Keratinocyte (primary cell): ENCODE results near the gene POR. TPM values are rescaled to one million over a fixed set of nuclear protein-coding genes. Genes with fewer than 3 reads are reported as not detected.

Experiments
- DNase-seq: peaks from one replicate; pipeline ENCODE4 v3.0.0-alpha.2; 2011; ENCODE audit warnings: low read depth, missing footprints, low spot score
- FAIRE-seq: peaks from 2 replicates; lab custom pipeline; 2011; peaks lifted over from hg19 to GRCh38; lab: Jason Lieb, UNC
- H2AFZ ChIP-seq: 2 replicates; pipeline ENCODE4 v1.6.0; 2012; ENCODE audit warnings: low read length, control low read depth, inconsistent platforms; ENCODE audit not compliant: control insufficient read depth
- H3K27ac ChIP-seq: 2 replicates; pipeline ENCODE4 v1.5.1; 2011; ENCODE audit warnings: low read length; ENCODE audit not compliant: control insufficient read depth, insufficient read depth
- H3K27me3 ChIP-seq: 3 replicates; pipeline ENCODE4 v1.6.0; 2011; ENCODE audit warnings: low read length; ENCODE audit not compliant: control insufficient read depth, insufficient read depth; ENCODE audit errors: extremely low read depth
- H3K36me3 ChIP-seq, 2 experiments: 2 replicates in 1 of 2; 3 replicates in 1 of 2; pipeline ENCODE4 v1.5.1; 2011; ENCODE audit warnings: low read length in 2 of 2, mild to moderate bottlenecking in 1 of 2; ENCODE audit not compliant: control insufficient read depth in 2 of 2, insufficient read depth in 2 of 2; ENCODE audit errors: extremely low read depth in 1 of 2
- H3K4me1 ChIP-seq: 3 replicates; pipeline ENCODE4 v1.5.1; 2011; ENCODE audit warnings: low read length; ENCODE audit not compliant: control insufficient read depth, insufficient read depth; ENCODE audit errors: extremely low read depth
- H3K4me2 ChIP-seq: 3 replicates; pipeline ENCODE4 v1.6.0; 2011; ENCODE audit warnings: low read depth, low read length; ENCODE audit not compliant: control insufficient read depth, insufficient read depth; ENCODE audit errors: extremely low read depth
- H3K4me3 ChIP-seq, 3 experiments: fragments of 200-600 bp in 1 of 3; sonication (generic) in 1 of 3; 2 replicates in 2 of 3; 3 replicates in 1 of 3; pipeline ENCODE4 v1.5.1; 2011 to 2016; ENCODE audit warnings: low read length in 3 of 3, mild to moderate bottlenecking in 3 of 3, control low read depth in 2 of 3, inconsistent platforms in 1 of 3, low read depth in 1 of 3, mixed read lengths in 1 of 3, mixed run types in 1 of 3, moderate library complexity in 1 of 3; ENCODE audit not compliant: control insufficient read depth in 2 of 3, insufficient read depth in 2 of 3; ENCODE audit errors: extremely low read depth in 1 of 3
- H3K79me2 ChIP-seq: 2 replicates; pipeline ENCODE4 v1.6.0; 2012; ENCODE audit warnings: low read length; ENCODE audit not compliant: control insufficient read depth, insufficient read depth
- H3K9ac ChIP-seq: 3 replicates; pipeline ENCODE4 v1.6.0; 2011; ENCODE audit warnings: low read length; ENCODE audit not compliant: control insufficient read depth, insufficient read depth; ENCODE audit errors: extremely low read depth
- H3K9me1 ChIP-seq: 3 replicates; pipeline ENCODE4 v1.6.0; 2011; ENCODE audit warnings: low read length; ENCODE audit not compliant: control insufficient read depth, insufficient read depth; ENCODE audit errors: extremely low read depth
- H3K9me3 ChIP-seq: 2 replicates; pipeline ENCODE4 v1.5.1; 2012; ENCODE audit warnings: low read depth, low read length; ENCODE audit not compliant: control insufficient read depth
- H4K20me1 ChIP-seq: 3 replicates; pipeline ENCODE4 v1.6.0; 2011; ENCODE audit warnings: low read length; ENCODE audit not compliant: control insufficient read depth, insufficient read depth; ENCODE audit errors: extremely low read depth
- EZH2 ChIP-seq: IDR thresholded peaks from one replicate; pipeline ENCODE4 v1.6.1; 2012; ENCODE audit warnings: inconsistent platforms, mild to moderate bottlenecking, low read length, moderate library complexity
- dilution Hi-C: fragments of 300-500 bp; cut with MboI; formaldehyde crosslinking; loops from one replicate; pipeline ENCODE4 v1.7.0; 2020; ENCODE audit warnings: low sequenced_read_pairs; ENCODE audit not compliant: extremely low pct_ligation_motif_present
- polyA plus RNA-seq, 5 experiments: library from polyadenylated mRNA; depleted of rRNA in 3 of 5; stranded (reverse) in 3 of 5; stranded (forward) in 1 of 5; unstranded in 1 of 5; fragments of >200 nt; gene quantifications; 1 replicate in 1 of 5; 2 replicates in 3 of 5; 3 replicates in 1 of 5; pipeline versions ENCODE4 v1.2.1 to v1.2.3, GENCODE V29; 2011 to 2012; ENCODE audit warnings: missing spikeins in 2 of 5, low read depth in 1 of 5, low replicate concordance in 1 of 5
- TF ChIP-seq, protein P1 (sequence below), 3 experiments: IDR thresholded peaks in 1 of 3; conservative IDR thresholded peaks in 1 of 3; optimal IDR thresholded peaks in 1 of 3; 2 replicates in 2 of 3; 3 replicates in 1 of 3; pipeline versions ENCODE3 to v1.5.1; 2011; ENCODE audit warnings: low read length in 3 of 3, mild to moderate bottlenecking in 3 of 3, moderate library complexity in 2 of 3, control low read depth in 1 of 3, inconsistent platforms in 1 of 3; ENCODE audit not compliant: insufficient read depth in 2 of 3; ENCODE audit errors: extremely low read depth in 1 of 3

POR gene
- polyA plus RNA-seq, 1 donor (not counting 4 experiments of a cell fraction or from before 2014, with no cell fraction given) = 28.6 TPM

GRCh38 chr7:75953931-75954330, 39.0 kb downstream of the POR start:
- Histone ChIP-seq H3K4me1 (peaks cover 3% of the 10 kb centered on the region), H3K36me3 (peaks cover 11 to 15% of the 10 kb centered on the region in 2 experiments), H3K79me2 (peaks cover 3% of the 10 kb centered on the region), H3K9me3 (no peaks in the 10 kb centered on the region), H3K9ac (no peak overlapping the region), H3K27ac (no peak overlapping the region), H2AFZ (no peak overlapping the region), H3K4me3 (no peak overlapping the region), H3K4me2 (no peak overlapping the region), H3K9me1 (peaks cover 2% of the 10 kb centered on the region), H4K20me1 (no peaks in the 10 kb centered on the region), H3K27me3 (no peaks in the 10 kb centered on the region)
- TF ChIP-seq, protein P1, sequence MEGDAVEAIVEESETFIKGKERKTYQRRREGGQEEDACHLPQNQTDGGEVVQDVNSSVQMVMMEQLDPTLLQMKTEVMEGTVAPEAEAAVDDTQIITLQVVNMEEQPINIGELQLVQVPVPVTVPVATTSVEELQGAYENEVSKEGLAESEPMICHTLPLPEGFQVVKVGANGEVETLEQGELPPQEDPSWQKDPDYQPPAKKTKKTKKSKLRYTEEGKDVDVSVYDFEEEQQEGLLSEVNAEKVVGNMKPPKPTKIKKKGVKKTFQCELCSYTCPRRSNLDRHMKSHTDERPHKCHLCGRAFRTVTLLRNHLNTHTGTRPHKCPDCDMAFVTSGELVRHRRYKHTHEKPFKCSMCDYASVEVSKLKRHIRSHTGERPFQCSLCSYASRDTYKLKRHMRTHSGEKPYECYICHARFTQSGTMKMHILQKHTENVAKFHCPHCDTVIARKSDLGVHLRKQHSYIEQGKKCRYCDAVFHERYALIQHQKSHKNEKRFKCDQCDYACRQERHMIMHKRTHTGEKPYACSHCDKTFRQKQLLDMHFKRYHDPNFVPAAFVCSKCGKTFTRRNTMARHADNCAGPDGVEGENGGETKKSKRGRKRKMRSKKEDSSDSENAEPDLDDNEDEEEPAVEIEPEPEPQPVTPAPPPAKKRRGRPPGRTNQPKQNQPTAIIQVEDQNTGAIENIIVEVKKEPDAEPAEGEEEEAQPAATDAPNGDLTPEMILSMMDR (optimal IDR thresholded peaks at IDR 0.05 in 1 of 3, IDR thresholded peaks at IDR 0.05 in 1 of 3, conservative IDR thresholded peaks at IDR 0.05 in 1 of 3; ENCODE audit: extremely low read depth in 1 of 3, insufficient read depth in 2 of 3, low read length in 3 of 3) = no peak
- TF ChIP-seq EZH2 = no peak
- dilution Hi-C loops = no loop called here
- DNase-seq (no peak), FAIRE-seq (no peak)

GRCh38 chr7:75955331-75955955, 40.5 kb downstream of the POR start:
- Histone ChIP-seq H4K20me1 (no peaks in the 10 kb centered on the region), H3K4me3 (no peak overlapping the region), H3K27ac (no peak overlapping the region), H3K4me1 (peaks cover 3% of the 10 kb centered on the region), H3K36me3 (peaks cover 13 to 15% of the 10 kb centered on the region in 2 experiments), H2AFZ (no peak overlapping the region), H3K79me2 (no peaks in the 10 kb centered on the region), H3K27me3 (no peaks in the 10 kb centered on the region), H3K9me1 (peaks cover 2% of the 10 kb centered on the region), H3K9me3 (no peaks in the 10 kb centered on the region), H3K9ac (no peak overlapping the region), H3K4me2 (no peak overlapping the region)
- dilution Hi-C loops = no loop called here
- TF ChIP-seq, protein P1 (optimal IDR thresholded peaks at IDR 0.05 in 1 of 3, IDR thresholded peaks at IDR 0.05 in 1 of 3, conservative IDR thresholded peaks at IDR 0.05 in 1 of 3; ENCODE audit: extremely low read depth in 1 of 3, insufficient read depth in 2 of 3, low read length in 3 of 3) = no peak
- TF ChIP-seq EZH2 = no peak
- FAIRE-seq (no peak), DNase-seq (no peak)
